Muscle of leg (tissue), 11 donors: ENCODE measurements around the gene OR13C2. TPM values are rescaled to one million over a fixed set of nuclear protein-coding genes. Genes with fewer than 3 reads are reported as not detected.

Experiments used
- DNase-seq: peaks from one replicate; pipeline ENCODE4 v3.0.0; 2013
- H3K27ac ChIP-seq: one replicate; pipeline ENCODE4 v1.5.1; 2013; ENCODE audit warnings: mild to moderate bottlenecking, low read length, control low read depth
- H3K27me3 ChIP-seq: one replicate; pipeline ENCODE4 v1.6.1; 2013; ENCODE audit warnings: low read length; ENCODE audit not compliant: control insufficient read depth, insufficient read depth
- H3K36me3 ChIP-seq: one replicate; pipeline ENCODE4 v1.6.1; 2013; ENCODE audit warnings: low read length; ENCODE audit not compliant: control insufficient read depth, insufficient read depth
- H3K4me1 ChIP-seq: one replicate; pipeline ENCODE4 v1.6.1; 2013; ENCODE audit warnings: low read length; ENCODE audit not compliant: control insufficient read depth, insufficient read depth
- H3K4me3 ChIP-seq: one replicate; pipeline ENCODE4 v1.5.1; 2013; ENCODE audit warnings: low read length, control low read depth
- H3K9me3 ChIP-seq: replicated peaks from 2 replicates; pipeline ENCODE4 v1.6.1; 2013; ENCODE audit warnings: low read depth, low read length; ENCODE audit not compliant: control insufficient read depth
- WGBS: methylation state at CpG from one replicate; pipeline ENCODE4 v1.1.5; 2013; ENCODE audit warnings: missing lambda C conversion rate; ENCODE audit not compliant: insufficient coverage; 5-methylcytosine and 5-hydroxymethylcytosine counted together
- polyA plus RNA-seq, 8 donors: library from polyadenylated mRNA; unstranded; fragments of 120-200 nt; gene quantifications; one replicate each; pipeline versions ENCODE4 v1.2.1 to v1.2.3, GENCODE V29; 2013; ENCODE audit warnings: inconsistent platforms in 1 of 8, low replicate concordance in 1 of 8; ENCODE audit not compliant: insufficient read length in 8 of 8, insufficient read depth in 1 of 8
- total RNA-seq: library from RNA; stranded (reverse); fragments of 120-200 nt; gene quantifications from one replicate; pipeline ENCODE4 v1.2.4, GENCODE V29; 2013

OR13C2 gene
- total and polyA plus RNA-seq, 9 donors = 0.13 TPM; not detected in 8

GRCh38 chr9:104555521-104555920, 49.9 kb downstream of the OR13C2 start:
- Histone ChIP-seq H3K4me3 (no peak overlapping the region), H3K9me3 (peaks cover 5% of the 10 kb centered on the region), H3K27me3 (no peaks in the 10 kb centered on the region), H3K27ac (no peak overlapping the region), H3K4me1 (no peaks in the 10 kb centered on the region), H3K36me3 (no peaks in the 10 kb centered on the region)
- WGBS = no CpG with 5 or more reads among the region's 1 CpG
- DNase-seq = no peak

Other genes with a start within 250 kb of the OR13C2 start
- not detected for gene OR13F1, start 101.4 kb downstream of the OR13C2 start, total RNA-seq
- gene OR13F1, start 101.4 kb downstream of the OR13C2 start, polyA plus RNA-seq = not detected
- not detected for gene OR13C4, start 78.4 kb downstream of the OR13C2 start, total RNA-seq
- gene OR13C4, start 78.4 kb downstream of the OR13C2 start, polyA plus RNA-seq = not detected
- not detected for gene OR13C3, start 68.8 kb downstream of the OR13C2 start, total RNA-seq
- not detected for gene OR13C3, start 68.8 kb downstream of the OR13C2 start, polyA plus RNA-seq
- not detected for gene OR13C8, start 36.5 kb downstream of the OR13C2 start, total RNA-seq
- gene OR13C8, start 36.5 kb downstream of the OR13C2 start, polyA plus RNA-seq = not detected
- gene OR13C5, start 6.2 kb downstream of the OR13C2 start, total RNA-seq = not detected
- gene OR13C5, start 6.2 kb downstream of the OR13C2 start, polyA plus RNA-seq = not detected
- gene OR13C9, start 12.6 kb upstream of the OR13C2 start, total RNA-seq = 0.09 TPM
- not detected for gene OR13C9, start 12.6 kb upstream of the OR13C2 start, polyA plus RNA-seq
- not detected for gene OR13D1, start 88.9 kb upstream of the OR13C2 start, total RNA-seq
- gene OR13D1, start 88.9 kb upstream of the OR13C2 start, polyA plus RNA-seq = under 1 TPM in 1 of 8 donors, not detected in 7; 0.18 TPM
- gene NIPSNAP3A, start 142.1 kb upstream of the OR13C2 start, total RNA-seq = 47.5 TPM
- 10 to 100 TPM; 49.9 to 63.2 (median 55.8) TPM for gene NIPSNAP3A, start 142.1 kb upstream of the OR13C2 start, polyA plus RNA-seq
- gene NIPSNAP3B, start 158.5 kb upstream of the OR13C2 start, total RNA-seq = 15.3 TPM
- gene NIPSNAP3B, start 158.5 kb upstream of the OR13C2 start, polyA plus RNA-seq = 10 to 100 TPM; 15.0 to 33.3 (median 20.3) TPM